HCT116 (cell line): ENCODE data around the gene ZFHX3.

Experiments
- CTCF ChIP-seq, 3 experiments: fragments of 200-600 bp in 1 of 3; sonication (generic) in 1 of 3; IDR thresholded peaks in 2 of 3; conservative IDR thresholded peaks in 1 of 3; 2 replicates each; pipeline ENCODE4 v1.5.1; 2012 to 2017; ENCODE audit warnings: low read depth in 2 of 3, low read length in 2 of 3, antibody characterized with exemption in 1 of 3, borderline replicate concordance in 1 of 3, control low read depth in 1 of 3, mild to moderate bottlenecking in 1 of 3, mixed read lengths in 1 of 3, mixed run types in 1 of 3, moderate library complexity in 1 of 3; ENCODE audit not compliant: insufficient read depth in 1 of 3
- EZH2phosphoT487 ChIP-seq: fragments of 200-600 bp; IDR thresholded peaks from 2 replicates; pipeline ENCODE4 v1.6.1; 2018; ENCODE audit warnings: antibody characterized with exemption, borderline replicate concordance
- POLR2A ChIP-seq: IDR thresholded peaks from 2 replicates; pipeline ENCODE4 v1.7.0; 2011; ENCODE audit warnings: borderline replicate concordance; ENCODE audit not compliant: insufficient read depth, insufficient read length; ENCODE audit errors: extremely low read depth
- YY1 ChIP-seq: IDR thresholded peaks from 2 replicates; pipeline ENCODE4 v1.6.1; 2011; ENCODE audit warnings: low read length, low read depth, moderate library complexity, mild to moderate bottlenecking; ENCODE audit not compliant: insufficient replicate concordance; ENCODE audit errors: extremely low read depth
- ZBTB33 ChIP-seq: IDR thresholded peaks from 2 replicates; pipeline ENCODE4 v1.6.1; 2011; ENCODE audit warnings: mild to moderate bottlenecking, low read length, moderate library complexity; ENCODE audit not compliant: insufficient replicate concordance; ENCODE audit errors: extremely low read depth

GRCh38 chr16:72836181-72836580, 211.7 kb downstream of the ZFHX3 start:
- TF ChIP-seq YY1 (no peak), CTCF (IDR thresholded peaks at IDR 0.05 in 2 of 3, conservative IDR thresholded peaks at IDR 0.05 in 1 of 3; ENCODE audit: borderline replicate concordance in 1 of 3, insufficient read depth in 1 of 3, low read depth in 2 of 3, low read length in 2 of 3) (no peak), POLR2A (no peak), EZH2phosphoT487 (no peak), ZBTB33 (no peak)
